ENCODE measurements around the gene TNIP1.

Gene TNIP1

DNA sequence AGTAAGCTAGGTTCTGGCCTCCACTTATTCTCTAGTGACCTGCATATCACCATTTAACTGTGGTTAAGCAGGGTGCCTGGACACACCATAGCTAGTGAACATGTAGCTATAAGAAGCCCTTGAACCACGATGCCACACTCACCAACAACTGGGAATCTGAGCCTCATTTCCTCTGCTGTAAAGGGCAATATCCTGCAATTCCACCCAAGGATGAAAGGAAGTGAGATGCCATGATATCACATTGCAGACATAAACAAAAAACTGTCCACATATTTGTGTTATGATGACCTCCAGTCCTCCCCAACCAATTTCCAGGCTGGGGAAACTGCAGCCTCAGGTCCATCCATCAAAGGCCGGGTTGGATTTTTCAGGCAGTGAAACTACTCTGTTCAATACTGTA, 10.4 kb downstream of the TNIP1 start:
- DNase-seq (ENCODE audit: low read depth): no peak
- no peak overlapping the region for H3K4me3 ChIP-seq (ENCODE audit: low read depth, low read length)

DNA sequence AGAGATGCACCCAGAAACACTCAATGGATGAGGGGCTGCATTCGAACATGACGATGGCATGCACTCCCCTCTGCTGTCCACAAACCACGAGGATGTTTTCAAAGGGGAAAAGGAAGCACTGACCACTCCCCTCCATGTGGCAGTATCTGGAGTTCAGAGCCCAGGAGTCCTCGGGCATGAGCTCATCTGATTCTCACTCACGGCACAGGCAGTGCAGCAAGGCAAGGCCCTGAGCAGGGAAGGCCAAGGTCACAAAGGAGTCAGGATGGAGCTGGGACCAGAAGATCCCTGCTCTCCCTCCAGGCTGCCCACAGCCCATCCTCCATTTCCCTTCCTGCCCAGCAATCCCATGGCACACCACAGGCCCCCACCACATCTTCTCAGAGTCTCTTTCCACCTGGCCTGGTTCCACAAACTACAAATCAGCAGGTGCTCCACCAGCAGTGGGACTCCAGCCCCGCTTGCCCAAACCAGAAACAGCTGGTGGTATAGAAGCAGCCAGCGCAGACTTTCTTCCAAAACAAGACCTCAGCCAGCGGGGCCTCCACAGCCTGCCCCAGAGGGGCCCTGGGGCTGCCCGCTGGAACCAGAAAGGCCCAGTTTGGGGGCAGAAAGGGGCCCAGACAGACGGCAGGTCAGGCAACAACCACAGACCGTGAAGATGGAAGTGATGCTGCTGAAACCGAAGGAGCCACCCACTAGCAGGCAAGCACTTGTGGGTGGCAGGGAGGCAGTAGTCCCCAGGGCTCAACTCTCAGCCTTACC, 12.2 kb downstream of the TNIP1 start:
- DNase-seq (ENCODE audit: low read depth): no peak

GRCh38 chr5:151067632-151068432, 13.0 kb downstream of the TNIP1 start:
- H3K4me3 ChIP-seq (ENCODE audit: low read depth, low read length): no peak overlapping the region
- no peak for DNase-seq (ENCODE audit: low read depth)

More for the DNA sequence above, 12.2 kb downstream of the TNIP1 start:
- H3K4me3 ChIP-seq (ENCODE audit: low read depth, low read length): no peak overlapping the region

DNA sequence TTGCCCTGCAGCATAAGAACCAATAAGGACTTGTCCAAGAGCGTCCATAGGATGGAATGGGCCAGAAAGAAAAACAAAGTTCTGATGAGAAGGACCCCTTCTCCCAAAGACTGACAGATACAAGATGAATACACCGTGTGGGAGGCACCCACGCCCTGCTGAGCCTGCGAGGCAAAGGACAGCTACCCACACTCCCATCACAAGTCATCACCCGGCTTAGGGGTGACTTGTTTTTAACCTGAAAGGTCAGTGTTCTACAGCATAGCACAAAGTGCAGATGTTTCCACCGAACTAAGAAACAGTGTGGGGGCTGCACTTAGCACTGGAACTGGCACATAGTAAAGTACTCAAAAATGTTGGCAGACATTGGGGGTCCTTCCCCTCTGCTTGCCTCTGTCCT, 13.9 kb downstream of the TNIP1 start:
- no peak for DNase-seq (ENCODE audit: low read depth)
- no peak overlapping the region for H3K4me3 ChIP-seq (ENCODE audit: low read depth, low read length)

GRCh38 chr5:151065609-151066008, 15.2 kb downstream of the TNIP1 start:
- no peak overlapping the region for H3K4me3 ChIP-seq (ENCODE audit: low read depth, low read length)
- DNase-seq (ENCODE audit: low read depth): no peak

DNA sequence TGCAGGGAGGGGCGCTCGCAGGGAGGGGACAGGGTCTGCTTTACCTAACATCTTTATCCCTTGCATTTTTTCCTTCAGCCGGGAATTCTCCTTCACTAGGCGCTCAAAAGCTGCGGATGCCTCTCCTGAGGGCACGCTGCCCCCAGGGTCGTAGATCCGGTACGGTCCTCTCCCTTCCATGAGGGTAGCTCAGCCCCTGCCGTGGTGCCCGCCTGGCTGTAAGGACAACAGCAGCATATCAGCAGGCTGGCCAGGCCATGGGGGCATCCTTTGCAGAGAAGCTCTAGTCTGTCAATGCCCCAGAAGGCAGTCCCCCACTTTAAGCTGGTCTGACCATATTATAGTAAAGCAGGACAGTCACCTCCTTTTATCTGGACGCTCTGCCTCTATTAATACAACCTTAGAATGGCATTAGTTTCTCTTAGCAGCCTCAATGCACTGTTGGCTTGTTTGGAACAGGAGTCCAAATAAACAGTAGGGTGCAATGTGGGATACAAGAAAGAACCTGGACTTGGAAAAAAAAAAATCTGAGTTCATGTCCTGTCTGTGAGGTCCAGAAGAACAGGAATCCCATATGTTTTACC, 15.8 kb downstream of the TNIP1 start:
- DNase-seq (ENCODE audit: low read depth): no peak
- H3K4me3 ChIP-seq (ENCODE audit: low read depth, low read length): no peak overlapping the region

GRCh38 chr5:151063142-151063989, 17.5 kb downstream of the TNIP1 start:
- no peak overlapping the region for H3K4me3 ChIP-seq (ENCODE audit: low read depth, low read length)
- no peak for DNase-seq (ENCODE audit: low read depth)

- H3K4me3 ChIP-seq (ENCODE audit: low read depth, low read length): no peak overlapping the region
These were observed 18.3 kb downstream of the TNIP1 start for GRCh38 chr5:151062405-151063141.

GRCh38 chr5:151060742-151061141, 20.1 kb downstream of the TNIP1 start:
- no peak overlapping the region for H3K4me3 ChIP-seq (ENCODE audit: low read depth, low read length)

More at GRCh38 chr5:151062405-151063141, 18.3 kb downstream of the TNIP1 start:
- no peak for DNase-seq (ENCODE audit: low read depth)

DNA sequence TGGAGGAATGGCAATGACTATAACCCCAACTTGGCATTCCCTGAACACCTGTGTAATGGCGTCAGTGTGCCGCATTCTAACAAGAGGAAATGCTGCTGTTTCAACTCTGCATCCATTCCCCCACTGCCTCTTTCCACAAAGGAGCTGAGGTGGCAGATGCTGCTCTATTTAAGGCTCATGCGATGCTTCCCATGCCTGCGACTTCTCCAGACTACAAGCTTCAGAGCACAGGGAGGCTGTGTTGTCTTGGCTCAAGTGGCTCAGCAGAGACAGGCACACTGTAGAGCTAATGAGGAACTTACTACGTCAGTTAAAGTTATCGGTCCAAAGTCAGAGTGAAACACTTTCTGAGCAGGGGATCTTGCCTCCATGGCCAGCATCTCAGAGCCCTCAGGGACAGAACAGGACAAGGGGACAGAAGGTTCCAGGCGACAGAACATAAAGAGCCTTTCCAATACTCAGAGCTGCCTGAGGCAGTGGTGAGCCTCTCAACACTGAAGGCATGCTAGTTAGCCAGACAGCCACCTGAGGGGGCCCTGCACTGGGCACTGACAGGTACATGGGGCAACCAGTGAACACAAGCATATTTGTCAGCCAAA, 21.8 kb downstream of the TNIP1 start:
- H3K4me3 ChIP-seq (ENCODE audit: low read depth, low read length): no peak overlapping the region
- no peak for DNase-seq (ENCODE audit: low read depth)

More at GRCh38 chr5:151060742-151061141, 20.1 kb downstream of the TNIP1 start:
- no peak for DNase-seq (ENCODE audit: low read depth)

DNA sequence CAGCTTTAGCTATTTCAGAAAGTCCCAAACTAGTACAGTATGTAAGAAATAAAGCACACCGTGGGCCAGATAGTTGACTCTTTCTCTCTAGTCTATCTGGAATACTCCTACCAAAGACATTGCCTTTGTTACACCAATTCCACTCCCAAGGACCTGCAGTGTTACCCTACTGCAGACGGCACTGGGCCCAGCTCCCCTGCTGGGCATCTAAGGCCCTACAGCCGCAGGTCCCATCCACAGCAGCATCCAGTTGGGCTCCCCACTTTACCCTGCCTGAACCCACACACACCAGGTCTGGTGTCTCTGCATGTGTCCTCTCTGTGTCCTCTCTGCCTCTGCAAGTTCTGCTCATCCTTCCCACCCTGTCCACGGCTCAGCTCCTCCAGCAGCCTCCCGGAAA, 22.5 kb downstream of the TNIP1 start:
- DNase-seq (ENCODE audit: low read depth): no peak
- no peak overlapping the region for H3K4me3 ChIP-seq (ENCODE audit: low read depth, low read length)

- DNase-seq (ENCODE audit: low read depth): no peak
These were observed 24.2 kb downstream of the TNIP1 start for GRCh38 chr5:151056379-151057325.

GRCh38 chr5:151055336-151055735, 25.5 kb downstream of the TNIP1 start:
- no peak for DNase-seq (ENCODE audit: low read depth)
- no peak overlapping the region for H3K4me3 ChIP-seq (ENCODE audit: low read depth, low read length)

More at GRCh38 chr5:151056379-151057325, 24.2 kb downstream of the TNIP1 start:
- H3K4me3 ChIP-seq (ENCODE audit: low read depth, low read length): no peak overlapping the region

GRCh38 chr5:151054709-151055108, 26.1 kb downstream of the TNIP1 start:
- no peak overlapping the region for H3K4me3 ChIP-seq (ENCODE audit: low read depth, low read length)
- DNase-seq (ENCODE audit: low read depth): no peak

- DNase-seq (ENCODE audit: low read depth): no peak
- no peak overlapping the region for H3K4me3 ChIP-seq (ENCODE audit: low read depth, low read length)
These were observed 26.9 kb downstream of the TNIP1 start for GRCh38 chr5:151053796-151054462.

DNA sequence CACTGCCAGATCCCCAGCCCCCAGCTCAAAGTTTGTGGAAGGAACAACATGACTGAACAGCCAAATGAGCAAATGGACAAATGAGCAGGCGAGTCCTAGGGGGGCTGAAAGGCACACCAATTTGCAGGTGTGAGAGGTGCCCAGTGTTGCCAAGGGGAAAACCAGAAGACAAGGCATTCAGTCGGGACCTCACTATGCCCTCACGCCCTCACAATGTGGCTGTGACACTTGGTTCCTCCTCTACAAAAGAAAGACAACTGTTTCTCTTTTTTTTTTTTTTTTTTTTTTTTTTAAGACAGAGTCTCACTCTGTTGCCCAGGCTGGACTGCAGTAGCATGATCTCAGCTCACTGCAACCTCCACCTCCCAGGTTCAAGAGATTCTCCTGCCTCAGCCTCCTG, 28.0 kb downstream of the TNIP1 start:
- no peak for DNase-seq (ENCODE audit: low read depth)
- no peak overlapping the region for H3K4me3 ChIP-seq (ENCODE audit: low read depth, low read length)

Measured in skeletal muscle cell (primary cell).